Body of pancreas (tissue), 4 donors: ENCODE measurements around the gene MBD3L1. TPM values are rescaled to one million over a fixed set of nuclear protein-coding genes. Genes with fewer than 3 reads are reported as not detected.

ENCODE experiments used
- ATAC-seq: fragments of 150-250 bp; one replicate; pipeline ENCODE4 v1.9.1; 2016
- DNase-seq, 4 donors: peaks; one replicate each; pipeline ENCODE4 v3.0.0-alpha.2; 2019
- H3K27ac ChIP-seq, 4 donors: fragments of 200-600 bp; sonication (generic); 1 replicate in 3 of 4; 2 replicates in 1 of 4; pipeline versions ENCODE4 v1.5.1 to v1.6.1; 2016 to 2019; ENCODE audit warnings: mild to moderate bottlenecking in 1 of 4, mixed read lengths in 1 of 4, moderate library complexity in 1 of 4
- H3K27me3 ChIP-seq, 2 donors: fragments of 200-600 bp; sonication (generic); one replicate each; pipeline ENCODE4 v1.6.0; 2016; ENCODE audit warnings: mild to moderate bottlenecking in 1 of 2
- H3K36me3 ChIP-seq, 2 donors: fragments of 200-600 bp; sonication (generic); replicated peaks in 1 of 2; 2 replicates each; pipeline ENCODE4 v1.5.1; 2016; ENCODE audit warnings: low read depth in 2 of 2; ENCODE audit not compliant: insufficient read depth in 1 of 2
- H3K4me1 ChIP-seq: fragments of 200-600 bp; sonication (generic); one replicate; pipeline ENCODE4 v1.6.0; 2016
- H3K4me3 ChIP-seq, 2 donors: fragments of 200-600 bp; sonication (generic); 1 replicate in 1 of 2; 2 replicates in 1 of 2; pipeline ENCODE4 v1.5.1; 2016 to 2019
- H3K9me3 ChIP-seq, 3 donors: fragments of 200-600 bp; sonication (generic); 1 replicate in 2 of 3; 2 replicates in 1 of 3; pipeline ENCODE4 v1.5.1; 2016
- POLR2A ChIP-seq, 3 donors: fragments of 450-650 bp; IDR thresholded peaks; one replicate each; pipeline ENCODE4 v1.6.1; 2016; ENCODE audit warnings: antibody characterized with exemption in 3 of 3, mild to moderate bottlenecking in 2 of 3
- WGBS, 2 donors: methylation state at CpG; one replicate each; pipeline ENCODE4 v1.1.5; 2017; 5-methylcytosine and 5-hydroxymethylcytosine counted together
- intact Hi-C: fragments of 100-400 bp; cut with DNase I; formaldehyde crosslinking; loops from one replicate; pipeline ENCODE4 v1.15.1; 2023
- total RNA-seq, 2 donors: library from RNA; depleted of rRNA; stranded (reverse); fragments of >200 nt; gene quantifications; one replicate each; pipeline ENCODE4 v1.1.0, GENCODE V29; 2016
- TF ChIP-seq, protein P1 (sequence below), 7 experiments: fragments of 450-650 bp in 4 of 7; fragments of 200-600 bp in 3 of 7; sonication (generic) in 3 of 7; IDR thresholded peaks; one replicate each; pipeline ENCODE4 v1.5.1; 2016 to 2019; ENCODE audit warnings: antibody characterized with exemption in 7 of 7

Gene MBD3L1
- total RNA-seq, 2 donors from 2014 or later, result not detected

DNA sequence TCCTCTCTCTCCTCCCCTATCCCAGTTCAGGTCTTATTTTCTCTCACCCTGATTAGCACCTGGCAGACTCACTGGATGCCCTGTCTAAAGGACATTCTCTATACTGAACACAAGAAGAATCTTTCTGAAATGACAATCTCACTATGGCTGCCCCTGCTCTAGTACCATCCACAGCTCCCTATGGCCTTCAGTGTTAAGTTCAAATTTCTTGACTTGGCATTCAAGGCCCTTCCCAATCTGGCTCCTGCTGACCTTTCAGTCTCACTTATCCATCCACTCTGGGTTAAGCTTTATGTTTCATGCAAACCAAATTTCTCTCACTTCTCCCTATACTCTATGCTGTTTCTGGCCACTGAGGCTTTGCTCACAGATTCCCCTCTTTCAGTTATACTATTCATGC is 34.2 kb downstream of the MBD3L1 start:
- ATAC-seq (no peak), DNase-seq (no peak)
- no peaks in the 10 kb centered on the region for H3K9me3 ChIP-seq
- H3K27ac ChIP-seq, result no peak overlapping the region
- no peak overlapping the region for H3K4me3 ChIP-seq
- TF ChIP-seq, protein P1, sequence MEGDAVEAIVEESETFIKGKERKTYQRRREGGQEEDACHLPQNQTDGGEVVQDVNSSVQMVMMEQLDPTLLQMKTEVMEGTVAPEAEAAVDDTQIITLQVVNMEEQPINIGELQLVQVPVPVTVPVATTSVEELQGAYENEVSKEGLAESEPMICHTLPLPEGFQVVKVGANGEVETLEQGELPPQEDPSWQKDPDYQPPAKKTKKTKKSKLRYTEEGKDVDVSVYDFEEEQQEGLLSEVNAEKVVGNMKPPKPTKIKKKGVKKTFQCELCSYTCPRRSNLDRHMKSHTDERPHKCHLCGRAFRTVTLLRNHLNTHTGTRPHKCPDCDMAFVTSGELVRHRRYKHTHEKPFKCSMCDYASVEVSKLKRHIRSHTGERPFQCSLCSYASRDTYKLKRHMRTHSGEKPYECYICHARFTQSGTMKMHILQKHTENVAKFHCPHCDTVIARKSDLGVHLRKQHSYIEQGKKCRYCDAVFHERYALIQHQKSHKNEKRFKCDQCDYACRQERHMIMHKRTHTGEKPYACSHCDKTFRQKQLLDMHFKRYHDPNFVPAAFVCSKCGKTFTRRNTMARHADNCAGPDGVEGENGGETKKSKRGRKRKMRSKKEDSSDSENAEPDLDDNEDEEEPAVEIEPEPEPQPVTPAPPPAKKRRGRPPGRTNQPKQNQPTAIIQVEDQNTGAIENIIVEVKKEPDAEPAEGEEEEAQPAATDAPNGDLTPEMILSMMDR (IDR thresholded peaks at IDR 0.05), result no peak
- TF ChIP-seq POLR2A (IDR thresholded peaks at IDR 0.05), result no peak
- H3K4me1 ChIP-seq, result no peaks in the 10 kb centered on the region
- intact Hi-C loops, result no loop called here
- no peaks in the 10 kb centered on the region for H3K27me3 ChIP-seq
- H3K36me3 ChIP-seq, result no peaks in the 10 kb centered on the region

- H3K9me3 ChIP-seq, result no peaks in the 10 kb centered on the region
- H3K36me3 ChIP-seq, result no peaks in the 10 kb centered on the region
- DNase-seq (no peak), ATAC-seq (no peak)
- TF ChIP-seq POLR2A (IDR thresholded peaks at IDR 0.05), result no peak
- TF ChIP-seq, protein P1 (IDR thresholded peaks at IDR 0.05), result no peak
- no peaks in the 10 kb centered on the region for H3K4me1 ChIP-seq
- no peak overlapping the region for H3K27ac ChIP-seq
- intact Hi-C loops, result no loop called here
- 14 to 20% methylated on average over 6 of the region's 6 CpGs for WGBS, 2 donors
- H3K27me3 ChIP-seq, result no peaks in the 10 kb centered on the region
- H3K4me3 ChIP-seq, result no peak overlapping the region
These were observed 45.9 kb downstream of the MBD3L1 start for GRCh38 chr19:8877854-8878705.

DNA sequence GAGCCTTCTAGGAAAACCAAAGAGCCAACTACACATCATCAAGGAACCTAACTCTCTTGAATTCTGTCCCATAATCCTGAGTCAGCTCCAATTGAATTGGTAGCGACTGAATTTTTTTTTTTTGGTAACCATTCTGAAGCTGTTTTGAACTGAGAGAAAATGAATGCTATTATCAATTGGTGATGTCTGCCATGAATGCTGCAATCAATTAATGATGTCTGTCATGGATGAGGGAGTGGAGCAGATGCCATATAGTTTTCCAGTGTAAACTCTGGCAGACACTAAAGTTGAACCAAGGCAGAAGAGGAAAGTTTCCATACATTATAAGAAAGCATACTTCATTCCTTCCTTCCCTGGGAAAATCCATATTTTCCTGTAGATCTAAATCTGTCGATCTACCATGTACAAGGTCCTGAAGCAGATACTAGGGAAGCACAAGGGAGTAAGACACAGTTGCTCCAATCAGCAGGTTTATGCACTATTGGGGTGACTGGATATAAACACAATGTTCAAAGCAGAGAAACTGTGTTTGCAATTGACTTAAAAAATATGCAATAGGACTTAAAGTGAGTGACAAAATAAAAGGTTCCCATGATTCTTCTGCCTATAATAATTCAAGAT is 48.8 kb downstream of the MBD3L1 start:
- H3K9me3 ChIP-seq, result no peaks in the 10 kb centered on the region
- no peaks in the 10 kb centered on the region for H3K27me3 ChIP-seq
- no peak for DNase-seq
- no peak overlapping the region for H3K4me3 ChIP-seq
- WGBS, 2 donors, result 59 to 61% methylated on average over 2 of the region's 2 CpGs
- intact Hi-C loops, result no loop called here
- no peaks in the 10 kb centered on the region for H3K4me1 ChIP-seq
- ATAC-seq, result no peak
- TF ChIP-seq, protein P1 (IDR thresholded peaks at IDR 0.05), result no peak
- TF ChIP-seq POLR2A (IDR thresholded peaks at IDR 0.05), result no peak
- no peaks in the 10 kb centered on the region for H3K36me3 ChIP-seq
- no peak overlapping the region for H3K27ac ChIP-seq

GRCh38 chr19:8881512-8881911 is 49.3 kb downstream of the MBD3L1 start:
- TF ChIP-seq, protein P1 (IDR thresholded peaks at IDR 0.05), result no peak
- TF ChIP-seq POLR2A (IDR thresholded peaks at IDR 0.05), result no peak
- no peaks in the 10 kb centered on the region for H3K9me3 ChIP-seq
- H3K4me1 ChIP-seq, result no peaks in the 10 kb centered on the region
- no peak overlapping the region for H3K4me3 ChIP-seq
- intact Hi-C loops, result no loop called here
- no peaks in the 10 kb centered on the region for H3K27me3 ChIP-seq
- no peaks in the 10 kb centered on the region for H3K36me3 ChIP-seq
- ATAC-seq (no peak), DNase-seq (no peak)
- no peak overlapping the region for H3K27ac ChIP-seq

DNA sequence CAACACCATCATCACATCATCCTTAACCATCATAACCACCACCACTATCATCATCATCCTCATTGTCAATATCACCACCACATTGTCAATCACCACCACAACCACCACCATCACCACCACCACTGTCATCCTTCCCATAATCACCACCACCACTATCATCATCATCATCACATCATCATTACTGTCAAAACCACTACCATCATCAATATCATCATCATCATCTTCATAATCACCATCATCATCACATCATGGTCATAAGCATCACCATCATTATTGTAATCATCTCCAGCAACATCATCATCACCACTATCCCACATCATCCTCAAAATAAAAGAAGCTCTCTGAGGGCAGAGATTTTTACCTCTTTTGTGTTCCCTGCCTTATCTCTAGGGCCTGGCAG is 52.2 kb downstream of the MBD3L1 start:
- Histone ChIP-seq H3K27ac (no peak overlapping the region), H3K4me3 (no peak overlapping the region), H3K9me3 (no peaks in the 10 kb centered on the region), H3K36me3 (no peaks in the 10 kb centered on the region), H3K27me3 (no peaks in the 10 kb centered on the region), H3K4me1 (no peaks in the 10 kb centered on the region)
- TF ChIP-seq POLR2A (IDR thresholded peaks at IDR 0.05), result no peak
- TF ChIP-seq, protein P1 (IDR thresholded peaks at IDR 0.05), result no peak
- no peak for DNase-seq
- no peak for ATAC-seq
- intact Hi-C loops, result no loop called here
